SK-N-SH treated with all-trans-retinoic acid at 6 μM for 48 hours (cell line): ENCODE data around the gene SSNA1.

Experiments used
- GLIS3 ChIP-seq: fragments of 250-450 bp; sonication (Bioruptor Pico); IDR thresholded peaks from 2 replicates; pipeline ENCODE4 v1.5.0; 2020; ENCODE audit warnings: mild to moderate bottlenecking, moderate library complexity
- PATZ1 ChIP-seq: fragments of 250-450 bp; sonication (Bioruptor Pico); IDR thresholded peaks from 2 replicates; pipeline ENCODE4 v1.8.0; 2020; ENCODE audit warnings: mild to moderate bottlenecking, moderate library complexity, borderline replicate concordance
- PPARA ChIP-seq: fragments of 250-450 bp; sonication (Bioruptor Pico); IDR thresholded peaks from 2 replicates; pipeline ENCODE4 v1.5.0; 2020; ENCODE audit warnings: mild to moderate bottlenecking, borderline replicate concordance
- ZFP3 ChIP-seq: fragments of 250-450 bp; sonication (Bioruptor Pico); IDR thresholded peaks from 2 replicates; pipeline ENCODE4 v1.5.0; 2020; ENCODE audit warnings: mild to moderate bottlenecking, moderate library complexity
- ZFP30 ChIP-seq: fragments of 450-650 bp; formaldehyde crosslinking; IDR thresholded peaks from 2 replicates; pipeline ENCODE4 v1.5.0; 2022; ENCODE audit warnings: mild to moderate bottlenecking, moderate library complexity
- TF ChIP-seq, protein P1 (sequence below): fragments of 250-450 bp; sonication (Bioruptor Pico); IDR thresholded peaks from 2 replicates; pipeline ENCODE4 v1.5.1; 2020; ENCODE audit warnings: low read depth, mild to moderate bottlenecking, moderate library complexity

DNA sequence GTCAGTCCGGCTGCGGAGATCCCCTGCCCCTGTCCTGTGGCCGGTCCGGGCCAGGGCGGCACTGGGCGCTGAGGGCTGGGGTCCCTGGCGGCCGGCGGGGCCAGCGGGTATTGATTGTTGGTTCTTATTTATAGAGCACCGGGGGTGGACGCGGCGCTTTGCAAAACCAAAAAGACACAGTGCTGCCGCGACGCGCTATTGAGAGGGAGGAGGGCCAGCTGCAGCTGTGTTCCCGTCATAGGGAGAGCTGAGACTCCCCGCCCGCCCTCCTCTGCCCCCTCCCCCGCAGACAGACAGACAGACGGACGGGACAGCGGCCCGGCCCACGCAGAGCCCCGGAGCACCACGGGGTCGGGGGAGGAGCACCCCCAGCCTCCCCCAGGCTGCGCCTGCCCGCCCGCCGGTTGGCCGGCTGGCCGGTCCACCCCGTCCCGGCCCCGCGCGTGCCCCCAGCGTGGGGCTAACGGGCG, 21.2 kb upstream of the SSNA1 start:
- TF ChIP-seq PPARA (CRISPR knock-in tag) (no peak), ZFP30 (CRISPR knock-in tag) (no peak), GLIS3 (no peak), ZFP3 (no peak), PATZ1 (CRISPR knock-in tag) (no peak)
- TF ChIP-seq, protein P1, sequence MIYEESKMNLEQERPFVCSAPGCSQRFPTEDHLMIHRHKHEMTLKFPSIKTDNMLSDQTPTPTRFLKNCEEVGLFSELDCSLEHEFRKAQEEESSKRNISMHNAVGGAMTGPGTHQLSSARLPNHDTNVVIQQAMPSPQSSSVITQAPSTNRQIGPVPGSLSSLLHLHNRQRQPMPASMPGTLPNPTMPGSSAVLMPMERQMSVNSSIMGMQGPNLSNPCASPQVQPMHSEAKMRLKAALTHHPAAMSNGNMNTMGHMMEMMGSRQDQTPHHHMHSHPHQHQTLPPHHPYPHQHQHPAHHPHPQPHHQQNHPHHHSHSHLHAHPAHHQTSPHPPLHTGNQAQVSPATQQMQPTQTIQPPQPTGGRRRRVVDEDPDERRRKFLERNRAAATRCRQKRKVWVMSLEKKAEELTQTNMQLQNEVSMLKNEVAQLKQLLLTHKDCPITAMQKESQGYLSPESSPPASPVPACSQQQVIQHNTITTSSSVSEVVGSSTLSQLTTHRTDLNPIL: no peak
